ENCODE measurements around the gene TEX48.

DNA sequence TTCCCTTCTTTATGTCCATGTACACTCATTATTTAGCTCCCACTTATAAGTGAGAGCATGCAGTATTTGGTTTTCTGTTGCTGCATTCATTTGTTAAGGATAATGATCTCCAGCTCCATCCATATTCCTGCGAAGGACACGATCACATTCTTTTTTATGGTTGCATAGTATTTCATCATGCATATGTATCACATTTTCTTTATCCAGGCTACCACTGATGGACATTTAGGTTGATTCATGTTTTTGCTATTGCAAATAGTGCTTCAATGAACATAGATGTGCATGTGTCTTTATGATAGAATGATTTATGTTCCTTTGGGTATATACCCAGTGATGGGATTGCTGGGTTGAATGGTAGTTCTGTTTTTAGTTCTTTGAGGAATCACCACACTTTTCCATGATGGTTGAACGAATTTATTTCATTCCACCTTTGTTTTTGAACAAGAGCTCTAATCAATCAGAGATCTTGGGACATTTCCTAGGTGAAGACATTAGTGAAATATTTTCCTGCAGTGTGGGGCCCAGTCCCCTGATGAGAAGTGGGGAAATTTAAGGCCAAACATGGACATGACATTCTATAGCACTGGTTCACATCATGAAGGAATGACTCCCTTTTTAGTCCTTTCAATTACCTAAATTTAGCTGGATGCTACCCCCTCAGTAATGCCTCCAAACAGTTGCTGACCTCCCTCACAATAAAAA lies 7.1 kb upstream of the TEX48 start:
- TF ChIP-seq, protein P1, sequence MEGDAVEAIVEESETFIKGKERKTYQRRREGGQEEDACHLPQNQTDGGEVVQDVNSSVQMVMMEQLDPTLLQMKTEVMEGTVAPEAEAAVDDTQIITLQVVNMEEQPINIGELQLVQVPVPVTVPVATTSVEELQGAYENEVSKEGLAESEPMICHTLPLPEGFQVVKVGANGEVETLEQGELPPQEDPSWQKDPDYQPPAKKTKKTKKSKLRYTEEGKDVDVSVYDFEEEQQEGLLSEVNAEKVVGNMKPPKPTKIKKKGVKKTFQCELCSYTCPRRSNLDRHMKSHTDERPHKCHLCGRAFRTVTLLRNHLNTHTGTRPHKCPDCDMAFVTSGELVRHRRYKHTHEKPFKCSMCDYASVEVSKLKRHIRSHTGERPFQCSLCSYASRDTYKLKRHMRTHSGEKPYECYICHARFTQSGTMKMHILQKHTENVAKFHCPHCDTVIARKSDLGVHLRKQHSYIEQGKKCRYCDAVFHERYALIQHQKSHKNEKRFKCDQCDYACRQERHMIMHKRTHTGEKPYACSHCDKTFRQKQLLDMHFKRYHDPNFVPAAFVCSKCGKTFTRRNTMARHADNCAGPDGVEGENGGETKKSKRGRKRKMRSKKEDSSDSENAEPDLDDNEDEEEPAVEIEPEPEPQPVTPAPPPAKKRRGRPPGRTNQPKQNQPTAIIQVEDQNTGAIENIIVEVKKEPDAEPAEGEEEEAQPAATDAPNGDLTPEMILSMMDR (IDR thresholded peaks at IDR 0.05) = no peak
- TF ChIP-seq EZH2 (IDR thresholded peaks at IDR 0.05) = no peak
